ENCODE data around the gene ESR1. TPM values are rescaled to one million over a fixed set of nuclear protein-coding genes. Genes with fewer than 3 reads are reported as not detected.

ESR1 gene
- total RNA-seq, 4 donors from 2014 or later = 1.3 to 2.6 (median 2.2) TPM

- 44% methylated on average over 3 of the region's 3 CpGs for WGBS
- no peak for DNase-seq (ENCODE audit: low spot score in 2 of 2)
- Histone ChIP-seq H3K4me1 (no peaks in the 10 kb centered on the region), H3K27me3 (no peaks in the 10 kb centered on the region), H3K9me3 (no peaks in the 10 kb centered on the region), H3K4me3 (no peak overlapping the region), H3K27ac (no peak overlapping the region), H3K36me3 (no peaks in the 10 kb centered on the region)
- TF ChIP-seq EP300 (IDR thresholded peaks at IDR 0.05) (no peak), POLR2AphosphoS5 (IDR thresholded peaks at IDR 0.05) (no peak), POLR2A (IDR thresholded peaks at IDR 0.05) (no peak)
- TF ChIP-seq, protein P1, sequence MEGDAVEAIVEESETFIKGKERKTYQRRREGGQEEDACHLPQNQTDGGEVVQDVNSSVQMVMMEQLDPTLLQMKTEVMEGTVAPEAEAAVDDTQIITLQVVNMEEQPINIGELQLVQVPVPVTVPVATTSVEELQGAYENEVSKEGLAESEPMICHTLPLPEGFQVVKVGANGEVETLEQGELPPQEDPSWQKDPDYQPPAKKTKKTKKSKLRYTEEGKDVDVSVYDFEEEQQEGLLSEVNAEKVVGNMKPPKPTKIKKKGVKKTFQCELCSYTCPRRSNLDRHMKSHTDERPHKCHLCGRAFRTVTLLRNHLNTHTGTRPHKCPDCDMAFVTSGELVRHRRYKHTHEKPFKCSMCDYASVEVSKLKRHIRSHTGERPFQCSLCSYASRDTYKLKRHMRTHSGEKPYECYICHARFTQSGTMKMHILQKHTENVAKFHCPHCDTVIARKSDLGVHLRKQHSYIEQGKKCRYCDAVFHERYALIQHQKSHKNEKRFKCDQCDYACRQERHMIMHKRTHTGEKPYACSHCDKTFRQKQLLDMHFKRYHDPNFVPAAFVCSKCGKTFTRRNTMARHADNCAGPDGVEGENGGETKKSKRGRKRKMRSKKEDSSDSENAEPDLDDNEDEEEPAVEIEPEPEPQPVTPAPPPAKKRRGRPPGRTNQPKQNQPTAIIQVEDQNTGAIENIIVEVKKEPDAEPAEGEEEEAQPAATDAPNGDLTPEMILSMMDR (IDR thresholded peaks at IDR 0.05) = no peak
Observed at GRCh38 chr6:152049502-152049901, 242.0 kb downstream of the ESR1 start.

DNA sequence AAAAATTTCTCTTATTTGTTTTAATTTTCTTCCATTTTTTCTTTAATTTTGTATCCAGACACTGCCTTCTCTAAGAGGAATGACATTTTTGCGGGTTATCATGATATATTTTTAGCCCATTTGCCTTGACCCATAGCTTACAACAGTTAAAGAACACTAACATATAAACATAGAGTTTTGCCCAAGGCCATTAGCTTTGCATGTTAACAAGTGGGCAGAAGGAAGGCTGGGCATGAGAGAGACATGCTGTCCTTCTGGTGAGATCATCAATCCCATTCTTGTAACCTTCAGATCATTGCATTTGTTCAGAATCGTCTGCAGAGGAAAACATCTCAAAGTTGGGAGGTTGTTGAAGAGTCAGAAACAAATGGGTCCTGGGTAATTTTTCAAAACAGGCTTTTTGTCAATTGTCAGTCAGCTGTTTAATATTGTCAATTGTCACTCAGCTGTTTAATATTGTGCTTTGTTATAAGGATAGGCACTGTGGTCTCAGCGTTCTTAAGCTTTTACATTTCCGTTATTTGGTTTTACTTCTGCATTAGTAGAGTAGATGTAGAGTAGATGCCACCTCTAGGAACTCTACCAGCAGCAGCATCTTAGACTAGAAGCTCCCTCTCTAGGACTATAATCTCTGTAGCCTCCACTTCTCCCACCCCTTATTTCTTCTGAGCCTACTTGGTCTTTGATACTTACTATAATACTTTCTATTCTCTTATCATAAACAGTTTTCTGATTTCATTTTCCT is 243.1 kb downstream of the ESR1 start:
- no peaks in the 10 kb centered on the region for H3K36me3 ChIP-seq
- H3K27me3 ChIP-seq = no peaks in the 10 kb centered on the region
- H3K27ac ChIP-seq = no peak overlapping the region
- H3K9me3 ChIP-seq = no peaks in the 10 kb centered on the region
- 85% methylated on average over 4 of the region's 4 CpGs for WGBS
- no peak for DNase-seq (ENCODE audit: low spot score in 2 of 2)
- H3K4me1 ChIP-seq = no peaks in the 10 kb centered on the region
- TF ChIP-seq POLR2AphosphoS5 (IDR thresholded peaks at IDR 0.05) (no peak), POLR2A (IDR thresholded peaks at IDR 0.05) (no peak), EP300 (IDR thresholded peaks at IDR 0.05) (no peak)
- TF ChIP-seq, protein P1 (IDR thresholded peaks at IDR 0.05) = no peak
- H3K4me3 ChIP-seq = no peak overlapping the region

DNA sequence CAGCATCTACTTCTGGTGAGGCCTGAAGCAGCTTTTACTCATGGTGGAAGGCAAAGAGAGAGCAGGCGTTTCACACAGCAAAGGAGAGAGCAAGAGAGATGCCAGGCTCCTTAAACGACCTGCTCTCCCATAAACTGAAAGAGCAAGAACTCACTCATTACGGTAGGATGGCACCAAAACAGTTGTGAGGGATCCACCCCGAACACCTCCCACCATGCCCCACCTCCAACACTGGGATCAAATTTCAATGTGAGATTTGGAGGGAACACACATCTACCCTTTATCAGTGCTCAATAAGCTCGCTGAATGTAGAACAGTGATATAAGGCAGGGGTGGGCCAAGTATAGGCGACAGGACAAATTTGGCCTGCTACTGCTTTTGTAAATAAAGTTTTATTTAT is 244.6 kb downstream of the ESR1 start:
- H3K9me3 ChIP-seq = no peaks in the 10 kb centered on the region
- DNase-seq (ENCODE audit: low spot score in 2 of 2) = no peak
- no peaks in the 10 kb centered on the region for H3K36me3 ChIP-seq
- no peaks in the 10 kb centered on the region for H3K27me3 ChIP-seq
- no peak overlapping the region for H3K27ac ChIP-seq
- H3K4me3 ChIP-seq = no peak overlapping the region
- TF ChIP-seq POLR2AphosphoS5 (IDR thresholded peaks at IDR 0.05) = no peak
- TF ChIP-seq, protein P1 (IDR thresholded peaks at IDR 0.05) = no peak
- no peak for TF ChIP-seq POLR2A (IDR thresholded peaks at IDR 0.05)
- TF ChIP-seq EP300 (IDR thresholded peaks at IDR 0.05) = no peak
- no peaks in the 10 kb centered on the region for H3K4me1 ChIP-seq
- WGBS = 74% methylated on average over 6 of the region's 6 CpGs

DNA sequence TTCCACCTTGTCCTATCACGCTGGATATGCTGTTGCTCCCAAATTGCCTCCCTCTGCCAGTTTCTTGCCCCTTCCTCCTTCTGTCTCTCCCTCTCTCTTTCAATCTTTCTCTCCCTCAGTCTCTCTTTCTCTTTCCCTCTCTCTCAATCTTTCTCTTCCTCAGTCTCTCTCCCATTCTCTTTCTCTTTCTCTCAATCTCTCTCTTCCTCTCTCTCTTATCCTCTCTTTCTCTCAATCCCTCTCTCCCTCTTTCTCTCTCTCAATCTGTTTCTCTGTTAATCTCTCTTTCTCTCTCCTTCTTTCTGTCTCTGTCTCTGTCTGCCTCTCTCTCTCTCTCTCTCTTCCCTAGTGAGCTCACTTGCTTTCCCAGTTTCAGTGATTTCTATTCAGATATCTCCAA is 245.8 kb downstream of the ESR1 start:
- no peaks in the 10 kb centered on the region for H3K4me1 ChIP-seq
- DNase-seq (ENCODE audit: low spot score in 2 of 2) = no peak
- no peaks in the 10 kb centered on the region for H3K27me3 ChIP-seq
- no peak overlapping the region for H3K4me3 ChIP-seq
- TF ChIP-seq, protein P1 (IDR thresholded peaks at IDR 0.05) = no peak
- no peak for TF ChIP-seq POLR2A (IDR thresholded peaks at IDR 0.05)
- no peak for TF ChIP-seq EP300 (IDR thresholded peaks at IDR 0.05)
- no peak for TF ChIP-seq POLR2AphosphoS5 (IDR thresholded peaks at IDR 0.05)
- 91% methylated on average over 1 of the region's 1 CpG for WGBS
- no peaks in the 10 kb centered on the region for H3K9me3 ChIP-seq
- no peaks in the 10 kb centered on the region for H3K36me3 ChIP-seq
- no peak overlapping the region for H3K27ac ChIP-seq

GRCh38 chr6:152054441-152054840 is 247.0 kb downstream of the ESR1 start:
- Histone ChIP-seq H3K27me3 (no peaks in the 10 kb centered on the region), H3K4me1 (no peaks in the 10 kb centered on the region), H3K36me3 (no peaks in the 10 kb centered on the region), H3K9me3 (no peaks in the 10 kb centered on the region), H3K27ac (no peak overlapping the region), H3K4me3 (no peak overlapping the region)
- no peak for DNase-seq (ENCODE audit: low spot score in 2 of 2)
- no peak for TF ChIP-seq POLR2A (IDR thresholded peaks at IDR 0.05)
- 76% methylated on average over 7 of the region's 7 CpGs for WGBS

Measured in suprapubic skin (tissue), 4 donors.